Measurements from ENCODE around the gene MBOAT2. TPM values are rescaled to one million over a fixed set of nuclear protein-coding genes. Genes with fewer than 3 reads are reported as not detected.

The MBOAT2 gene
- total RNA-seq, 1 donor from 2014 or later, result 1.7 TPM

DNA sequence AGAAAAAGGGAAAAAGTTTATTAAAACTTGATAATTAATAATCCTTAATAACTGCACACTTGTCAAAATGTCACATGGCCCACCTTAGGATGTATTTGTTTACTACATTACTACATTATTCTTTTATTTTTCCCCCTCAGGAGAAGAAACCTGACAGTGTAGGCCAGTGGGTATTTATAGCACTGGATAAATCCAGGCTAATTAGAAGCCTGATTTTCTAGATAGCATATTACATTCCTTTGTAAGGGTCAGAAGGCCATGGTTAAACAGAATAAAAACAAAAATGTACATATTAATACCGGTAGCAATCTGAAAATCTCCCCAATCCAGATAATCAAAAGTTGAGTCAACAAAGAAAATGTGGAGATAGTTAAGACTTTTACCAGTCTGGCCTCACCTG is 144.6 kb downstream of the MBOAT2 start:
- POLR2A ChIA-PET, result no interaction called here
- DNase-seq, result no peak
- H3K27me3 Mint-ChIP-seq, result no peaks in the 10 kb centered on the region
- H3K27ac Mint-ChIP-seq, result no peak overlapping the region
- no peaks in the 10 kb centered on the region for H3K4me1 Mint-ChIP-seq
- H3K9me3 Mint-ChIP-seq, result no peaks in the 10 kb centered on the region
- H3K4me3 Mint-ChIP-seq, result no peak overlapping the region
- TF ChIP-seq CTCF (IDR thresholded peaks at IDR 0.05), result no peak
- ATAC-seq (ENCODE audit: low read depth), result no peak
- no peaks in the 10 kb centered on the region for H3K36me3 Mint-ChIP-seq (ENCODE audit: low read depth)
- CTCF ChIA-PET, result no interaction called here
- intact Hi-C loops (cut with micrococcal nuclease), result no loop called here

- Mint-ChIP-seq H3K36me3 (ENCODE audit: low read depth) (no peaks in the 10 kb centered on the region), H3K9me3 (no peaks in the 10 kb centered on the region), H3K4me3 (no peak overlapping the region), H3K27ac (no peak overlapping the region), H3K27me3 (no peaks in the 10 kb centered on the region), H3K4me1 (no peaks in the 10 kb centered on the region)
- TF ChIP-seq CTCF (IDR thresholded peaks at IDR 0.05), result no peak
- ChIA-PET CTCF (no interaction called here), POLR2A (no interaction called here)
- no peak for DNase-seq
- intact Hi-C loops (cut with micrococcal nuclease), result no loop called here
- ATAC-seq (ENCODE audit: low read depth), result no peak
These were observed 145.2 kb downstream of the MBOAT2 start for GRCh38 chr2:8858264-8858663.

DNA sequence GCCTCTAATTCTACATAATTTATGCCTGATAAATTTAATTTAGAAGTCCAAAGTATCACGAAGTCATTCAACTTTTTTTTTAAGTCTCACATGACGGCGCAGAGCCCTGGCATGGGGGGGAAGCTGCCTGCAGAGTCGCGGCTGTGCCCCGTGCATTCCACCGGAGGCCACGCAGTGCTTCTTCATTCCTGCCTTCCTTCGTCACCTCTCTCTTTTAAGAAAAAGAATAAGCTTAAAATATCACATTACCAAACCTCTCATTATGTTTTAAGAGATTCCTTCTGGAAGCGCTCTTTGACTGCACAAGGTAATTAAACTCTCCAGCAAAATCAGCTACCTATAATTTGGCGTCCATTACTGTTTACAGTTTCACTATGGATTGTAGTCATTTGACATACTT is 145.8 kb downstream of the MBOAT2 start:
- H3K4me3 Mint-ChIP-seq, result no peak overlapping the region
- H3K36me3 Mint-ChIP-seq (ENCODE audit: low read depth), result no peaks in the 10 kb centered on the region
- no peak overlapping the region for H3K27ac Mint-ChIP-seq
- H3K9me3 Mint-ChIP-seq, result no peaks in the 10 kb centered on the region
- H3K27me3 Mint-ChIP-seq, result no peaks in the 10 kb centered on the region
- H3K4me1 Mint-ChIP-seq, result no peaks in the 10 kb centered on the region
- POLR2A ChIA-PET, result no interaction called here
- ATAC-seq (ENCODE audit: low read depth) (no peak), DNase-seq (no peak)
- CTCF ChIA-PET, result no interaction called here
- intact Hi-C loops (cut with micrococcal nuclease), result no loop called here
- no peak for TF ChIP-seq CTCF (IDR thresholded peaks at IDR 0.05)

DNA sequence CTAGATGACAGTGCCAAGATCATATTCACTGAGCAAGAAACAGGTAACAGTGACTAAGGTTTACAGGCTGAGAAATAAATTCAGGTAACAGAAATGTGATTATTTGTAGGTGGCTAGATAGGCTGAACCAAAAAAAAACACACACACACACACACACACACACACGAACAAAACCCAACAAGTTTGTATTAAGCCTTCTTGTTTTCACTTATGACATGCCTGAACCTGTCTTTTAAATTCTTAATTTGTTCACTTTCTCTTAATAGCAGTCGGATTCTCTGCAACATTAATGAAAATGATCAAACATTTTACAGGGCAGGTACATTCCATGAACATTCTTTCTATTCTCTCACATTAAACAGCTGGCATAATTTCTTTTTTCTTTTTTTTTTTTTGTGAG is 147.3 kb downstream of the MBOAT2 start:
- H3K4me3 Mint-ChIP-seq, result no peak overlapping the region
- POLR2A ChIA-PET, result no interaction called here
- CTCF ChIA-PET, result no interaction called here
- H3K4me1 Mint-ChIP-seq, result no peaks in the 10 kb centered on the region
- intact Hi-C loops (cut with micrococcal nuclease), result no loop called here
- no peaks in the 10 kb centered on the region for H3K36me3 Mint-ChIP-seq (ENCODE audit: low read depth)
- DNase-seq, result no peak
- no peak for ATAC-seq (ENCODE audit: low read depth)
- no peaks in the 10 kb centered on the region for H3K9me3 Mint-ChIP-seq
- no peak overlapping the region for H3K27ac Mint-ChIP-seq
- no peak for TF ChIP-seq CTCF (IDR thresholded peaks at IDR 0.05)
- no peaks in the 10 kb centered on the region for H3K27me3 Mint-ChIP-seq

- intact Hi-C loops (cut with micrococcal nuclease), result no loop called here
These were observed 148.5 kb downstream of the MBOAT2 start for GRCh38 chr2:8855010-8855409.

More at GRCh38 chr2:8855010-8855409, 148.5 kb downstream of the MBOAT2 start:
- no peak overlapping the region for H3K4me3 Mint-ChIP-seq
- H3K27ac Mint-ChIP-seq, result no peak overlapping the region
- no peak for ATAC-seq (ENCODE audit: low read depth)
- POLR2A ChIA-PET, result no interaction called here
- no peaks in the 10 kb centered on the region for H3K36me3 Mint-ChIP-seq (ENCODE audit: low read depth)
- H3K27me3 Mint-ChIP-seq, result no peaks in the 10 kb centered on the region
- CTCF ChIA-PET, result no interaction called here
- no peaks in the 10 kb centered on the region for H3K9me3 Mint-ChIP-seq
- no peak for DNase-seq
- H3K4me1 Mint-ChIP-seq, result no peaks in the 10 kb centered on the region
- TF ChIP-seq CTCF (IDR thresholded peaks at IDR 0.05), result no peak
